Activated naive CD4-positive, alpha-beta T cell (primary cell): Measurements from ENCODE around the gene OR5L1.

Source experiments
- DNase-seq, 4 experiments: peaks; one replicate each; lab custom pipeline; 2025; lab: John Stamatoyannopoulos, UW

Gene OR5L1

DNA sequence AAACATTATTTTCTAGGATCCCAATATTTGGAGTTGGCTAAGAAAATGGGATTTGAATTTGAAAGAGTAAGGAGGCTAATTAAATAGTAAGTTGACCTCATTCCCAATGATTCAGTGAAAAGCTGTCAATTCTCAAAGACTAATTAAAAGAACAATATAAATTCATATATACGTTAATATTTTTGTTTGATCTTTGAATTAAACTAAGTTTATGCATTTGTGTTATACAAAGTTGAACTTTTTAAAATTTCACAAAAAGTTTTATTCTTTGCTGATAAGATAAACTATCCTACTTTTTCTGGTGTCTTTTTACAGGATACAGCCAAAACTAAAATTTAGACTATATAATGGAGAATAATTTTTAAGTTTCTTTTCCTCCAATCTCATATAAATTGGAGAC is at the start of gene OR5L1:
OR5L1 (plus strand) TSS at position 301 of the 400 bp plus-strand sequence. CDS start 100 bp downstream, outside the sequence.
- DNase-seq: no peak

DNA sequence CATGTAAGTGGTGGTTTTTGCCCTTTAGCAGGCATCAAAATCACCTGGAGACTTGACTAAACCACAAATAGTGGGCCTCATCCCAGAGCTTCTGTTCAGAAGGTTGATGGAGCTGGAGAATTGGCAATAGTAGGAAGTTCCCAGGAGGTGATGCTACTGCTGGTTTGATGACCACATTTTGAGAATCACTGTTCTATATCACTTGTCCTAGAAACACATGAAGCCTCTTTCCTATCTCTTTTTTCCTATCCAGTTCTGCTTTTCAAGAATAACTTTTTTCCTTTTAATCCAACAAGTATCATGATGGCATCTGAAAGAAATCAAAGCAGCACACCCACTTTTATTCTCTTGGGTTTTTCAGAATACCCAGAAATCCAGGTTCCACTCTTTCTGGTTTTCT is 38.0 kb upstream of the OR5L1 start, which contains the start of gene OR5D13:
OR5D13 (plus strand) TSS at position 301 of the 400 bp plus-strand sequence; CDS start at position 301, 0 bp downstream.
- no peak for DNase-seq

- no peak for DNase-seq
Measured at GRCh38 chr11:55791606-55792005, 19.6 kb upstream of the OR5L1 start.

GRCh38 chr11:55793321-55793720 is 17.8 kb upstream of the OR5L1 start:
- no peak for DNase-seq

DNA sequence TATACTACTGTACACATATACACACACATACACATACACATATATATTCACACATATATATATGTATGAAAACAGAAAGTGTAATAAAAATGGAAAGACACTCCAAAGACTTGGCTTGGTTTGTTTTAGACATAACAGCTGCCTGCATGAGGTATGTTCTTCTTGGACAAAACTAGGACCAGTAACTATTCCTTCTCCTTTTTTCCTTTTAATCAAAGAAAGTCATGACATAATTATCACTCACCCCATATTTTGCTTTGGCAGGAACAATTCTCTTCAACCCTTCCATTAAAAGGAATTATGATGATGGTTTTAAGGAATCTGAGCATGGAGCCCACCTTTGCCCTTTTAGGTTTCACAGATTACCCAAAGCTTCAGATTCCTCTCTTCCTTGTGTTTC is 15.9 kb upstream of the OR5L1 start, which contains the start of gene OR5D14:
OR5D14 (plus strand) TSS at position 301 of the 400 bp plus-strand sequence; CDS start at position 301, 0 bp downstream.
- DNase-seq: no peak

- no peak for DNase-seq
Measured at GRCh38 chr11:55806248-55806647, 4.9 kb upstream of the OR5L1 start.

DNA sequence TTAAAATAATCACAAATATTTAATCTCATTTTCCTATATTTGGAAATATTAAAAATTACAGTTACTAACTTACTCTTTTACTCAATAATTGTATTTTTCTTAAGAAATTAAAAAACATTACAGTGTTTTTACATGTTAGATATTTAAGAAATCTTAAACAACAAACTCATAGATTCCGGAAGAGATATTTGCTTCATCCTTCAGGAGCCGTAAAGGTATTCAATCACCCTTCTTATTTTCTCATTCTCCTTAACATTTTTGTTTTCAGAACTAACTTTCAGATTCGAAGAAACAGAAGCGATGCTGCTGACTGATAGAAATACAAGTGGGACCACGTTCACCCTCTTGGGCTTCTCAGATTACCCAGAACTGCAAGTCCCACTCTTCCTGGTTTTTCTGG is 8.2 kb downstream of the OR5L1 start, which contains the start of gene OR5D18:
OR5D18 (plus strand) TSS at position 301 of the 400 bp plus-strand sequence; CDS start at position 301, 0 bp downstream.
- no peak for DNase-seq

DNA sequence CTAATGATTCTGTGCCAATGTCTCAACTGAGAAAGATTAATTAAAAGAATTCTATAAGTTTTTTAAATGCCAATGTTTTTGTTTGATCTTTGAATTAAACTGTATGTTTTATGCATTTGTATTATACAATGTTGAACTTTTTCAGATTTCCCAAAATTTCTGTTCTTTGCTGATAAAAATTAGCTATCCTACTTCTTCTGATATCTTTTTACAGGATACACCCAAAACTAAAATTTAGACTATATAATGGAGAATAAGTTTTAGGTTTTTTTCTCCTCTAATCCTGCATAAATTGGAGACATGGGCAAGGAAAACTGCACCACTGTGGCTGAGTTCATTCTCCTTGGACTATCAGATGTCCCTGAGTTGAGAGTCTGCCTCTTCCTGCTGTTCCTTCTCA is 15.8 kb downstream of the OR5L1 start, which contains the start of gene OR5L2:
OR5L2 (plus strand) TSS at position 301 of the 400 bp plus-strand sequence; CDS start at position 301, 0 bp downstream.
- no peak for DNase-seq

DNA sequence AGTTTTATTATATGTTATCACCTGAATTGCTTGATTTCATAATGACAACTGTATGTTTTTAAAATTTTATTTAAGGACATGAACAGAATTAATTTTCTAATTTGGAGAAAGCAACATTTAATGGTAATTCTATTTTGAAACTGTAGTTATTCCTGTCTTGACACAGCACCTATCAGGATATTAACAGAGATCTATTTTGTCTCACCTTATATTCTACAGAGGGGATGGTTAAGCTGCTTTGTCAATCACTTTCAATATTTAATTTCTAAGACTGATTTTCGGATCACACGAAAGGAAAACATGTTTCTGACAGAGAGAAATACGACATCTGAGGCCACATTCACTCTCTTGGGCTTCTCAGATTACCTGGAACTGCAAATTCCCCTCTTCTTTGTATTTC is 27.3 kb downstream of the OR5L1 start, which contains the start of gene OR5D16:
OR5D16 (plus strand) TSS at position 301 of the 400 bp plus-strand sequence; CDS start at position 301, 0 bp downstream.
- no peak for DNase-seq

DNA sequence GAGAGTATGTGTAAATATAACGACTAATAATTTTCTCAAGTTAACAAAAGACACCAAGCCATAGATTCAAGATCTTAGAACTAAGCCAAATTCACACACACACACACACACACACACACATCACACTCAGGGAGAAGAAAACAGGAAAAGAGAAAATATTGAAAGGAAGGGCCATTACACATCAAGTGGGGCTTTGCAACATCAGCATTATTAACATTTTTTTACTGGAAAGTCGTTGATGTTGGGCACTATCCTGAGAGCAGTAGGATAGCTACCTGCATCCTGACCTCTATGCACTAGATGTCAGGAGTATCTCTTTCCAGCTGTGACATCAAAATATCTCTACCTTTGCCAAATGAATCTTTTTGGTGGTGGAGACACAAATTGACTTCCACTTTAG is 36.3 kb downstream of the OR5L1 start:
- no peak for DNase-seq

DNA sequence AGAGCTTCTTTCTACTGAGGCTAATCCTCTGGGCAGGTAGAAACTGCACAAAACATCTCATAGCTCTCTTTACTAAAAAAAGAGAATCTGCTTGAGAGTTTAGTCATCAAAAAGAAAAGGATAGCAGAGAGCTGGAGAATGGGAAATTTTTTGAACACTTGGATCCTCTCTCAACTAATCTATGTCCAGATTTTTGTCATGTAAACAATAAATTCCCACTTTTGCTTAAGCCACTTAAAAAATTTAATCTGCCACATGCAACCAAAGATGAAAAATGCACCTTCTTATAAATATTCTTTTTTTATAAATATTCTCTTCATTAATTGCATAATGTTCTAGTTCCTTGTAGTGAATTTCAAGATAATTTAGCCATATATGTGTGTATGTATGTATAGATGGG is 37.9 kb downstream of the OR5L1 start:
- DNase-seq: no peak

DNA sequence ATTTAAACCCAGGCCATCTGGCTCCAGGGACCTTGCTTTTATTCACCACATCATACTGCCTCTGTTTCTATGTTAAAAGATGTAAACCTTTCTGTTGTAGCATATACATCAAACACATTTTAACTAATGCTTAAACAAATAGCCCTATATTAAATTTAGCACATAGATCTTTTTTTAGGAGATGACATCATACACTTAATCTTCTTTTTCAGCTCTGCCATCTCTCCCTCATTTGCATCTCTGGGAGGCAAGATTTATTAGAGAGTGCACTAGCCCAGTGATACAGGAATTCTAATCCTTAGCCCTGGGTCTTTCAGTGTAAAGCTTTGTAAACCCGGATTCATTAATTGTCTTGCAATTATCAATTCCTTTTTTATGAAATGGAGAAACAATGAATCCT is 41.0 kb downstream of the OR5L1 start:
- DNase-seq: no peak

DNA sequence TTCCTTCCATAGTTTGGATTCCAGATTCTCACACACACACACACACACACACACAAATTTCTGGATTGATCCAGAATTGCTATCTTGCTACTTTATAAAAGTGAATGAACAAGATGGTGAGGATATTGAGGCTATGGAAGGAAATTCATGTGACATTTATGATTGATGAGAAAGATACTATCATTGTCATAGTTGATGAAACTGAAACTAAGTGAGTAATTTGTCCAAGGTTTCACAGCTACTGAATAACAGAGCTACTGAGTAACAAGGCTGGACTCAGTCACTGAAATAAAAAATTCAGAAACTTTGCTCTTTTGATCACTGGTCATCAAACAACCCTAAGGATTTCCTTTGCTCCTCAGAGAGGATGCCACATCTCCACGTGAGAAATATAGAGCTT is 43.5 kb downstream of the OR5L1 start:
- no peak for DNase-seq
